CD4-positive, alpha-beta T cell treated with Interferon gamma for 1 hour (primary cell): ENCODE data around the gene MYO18A.
"Not testable (repeated sequence)": the region's sequence is repeated elsewhere in the genome, so short reads cannot be mapped to it uniquely, and the experiment has no call there.

Source experiments
- DNase-seq: peaks from one replicate; pipeline ENCODE4 v3.0.0-alpha.2; 2020

MYO18A gene

DNA sequence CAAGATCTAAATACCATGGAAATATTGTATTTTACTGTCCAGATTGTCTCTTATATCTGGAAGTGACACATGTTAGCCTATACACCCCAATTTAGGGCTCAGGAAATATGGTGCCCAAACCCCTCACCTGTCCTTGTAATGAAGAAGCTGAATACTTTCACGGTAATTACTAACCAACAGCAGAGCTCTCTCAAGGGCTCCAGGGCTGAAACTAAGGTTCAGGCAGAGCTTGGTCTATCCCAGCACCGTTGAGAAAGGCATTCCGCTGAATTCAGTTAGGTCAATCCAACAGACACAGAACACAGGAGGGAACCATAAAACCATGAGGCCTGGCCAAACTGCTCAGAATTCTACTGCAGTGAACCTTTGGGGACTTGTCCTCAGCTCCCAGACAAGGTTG lies 14.9 kb downstream of the MYO18A start:
- DNase-seq, result no peak

- no peak for DNase-seq
Observed at GRCh38 chr17:29163563-29163962, 16.6 kb downstream of the MYO18A start.

GRCh38 chr17:29162909-29163341 lies 17.3 kb downstream of the MYO18A start:
- no peak for DNase-seq

DNA sequence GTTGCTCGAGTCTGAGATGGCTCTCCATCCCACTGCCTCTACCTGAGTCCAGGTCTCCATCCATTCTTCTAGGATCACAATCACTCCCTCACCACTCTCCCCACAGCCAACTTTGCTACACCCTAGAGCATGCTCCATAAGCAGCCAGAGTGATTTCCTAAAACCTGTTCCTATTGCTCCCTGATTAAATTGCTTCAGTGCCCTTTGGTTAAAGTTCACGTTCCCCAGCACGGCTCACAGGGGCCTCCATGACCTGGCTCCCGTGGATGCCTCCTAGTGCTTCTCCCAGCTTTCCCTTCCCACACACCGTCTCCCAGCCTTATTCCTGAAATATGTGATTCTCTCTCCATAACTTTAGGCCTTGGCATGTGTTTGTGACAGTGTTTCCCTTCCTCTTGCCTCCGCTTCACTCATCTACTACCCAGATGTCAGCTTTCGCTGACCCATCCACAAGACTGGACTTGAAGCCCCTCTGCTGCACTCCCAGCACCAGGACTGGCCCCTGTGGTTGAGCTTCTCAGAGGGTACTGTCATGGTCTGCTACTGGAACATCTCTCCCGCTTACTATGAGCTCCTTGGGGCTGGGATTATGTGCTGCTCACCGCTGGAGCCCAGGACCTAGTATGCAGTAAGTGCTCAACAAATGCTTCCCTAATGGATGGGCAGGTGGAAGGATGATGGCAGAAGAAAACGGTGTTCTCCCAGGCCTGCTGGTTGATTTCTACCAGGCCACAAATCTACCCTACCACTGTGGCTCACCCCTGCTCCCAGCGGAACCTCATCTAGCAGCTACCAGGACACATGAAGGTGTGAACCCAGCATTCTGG lies 17.9 kb downstream of the MYO18A start:
- no peak for DNase-seq

DNA sequence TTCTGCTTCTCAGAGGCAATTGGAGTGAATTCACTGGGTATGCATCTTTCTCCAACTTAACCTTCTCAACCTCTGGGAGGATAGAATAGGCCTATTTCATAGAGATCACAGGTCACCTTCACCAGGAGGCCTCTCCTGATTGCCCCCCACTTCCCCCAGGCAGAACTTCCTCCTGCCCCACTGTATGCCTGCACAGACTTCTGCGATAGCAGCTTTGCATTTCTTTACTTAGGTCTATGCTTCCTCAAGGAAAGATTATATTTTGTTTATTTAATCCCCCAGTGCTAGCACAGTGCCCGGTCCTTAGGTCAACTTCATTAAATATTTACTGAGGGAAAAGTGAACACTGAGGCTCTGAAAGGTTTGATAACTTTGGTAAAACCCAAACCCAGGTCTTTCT lies 19.9 kb downstream of the MYO18A start:
- no peak for DNase-seq

- no peak for DNase-seq
Observed at GRCh38 chr17:29159306-29159860, 20.8 kb downstream of the MYO18A start.

DNA sequence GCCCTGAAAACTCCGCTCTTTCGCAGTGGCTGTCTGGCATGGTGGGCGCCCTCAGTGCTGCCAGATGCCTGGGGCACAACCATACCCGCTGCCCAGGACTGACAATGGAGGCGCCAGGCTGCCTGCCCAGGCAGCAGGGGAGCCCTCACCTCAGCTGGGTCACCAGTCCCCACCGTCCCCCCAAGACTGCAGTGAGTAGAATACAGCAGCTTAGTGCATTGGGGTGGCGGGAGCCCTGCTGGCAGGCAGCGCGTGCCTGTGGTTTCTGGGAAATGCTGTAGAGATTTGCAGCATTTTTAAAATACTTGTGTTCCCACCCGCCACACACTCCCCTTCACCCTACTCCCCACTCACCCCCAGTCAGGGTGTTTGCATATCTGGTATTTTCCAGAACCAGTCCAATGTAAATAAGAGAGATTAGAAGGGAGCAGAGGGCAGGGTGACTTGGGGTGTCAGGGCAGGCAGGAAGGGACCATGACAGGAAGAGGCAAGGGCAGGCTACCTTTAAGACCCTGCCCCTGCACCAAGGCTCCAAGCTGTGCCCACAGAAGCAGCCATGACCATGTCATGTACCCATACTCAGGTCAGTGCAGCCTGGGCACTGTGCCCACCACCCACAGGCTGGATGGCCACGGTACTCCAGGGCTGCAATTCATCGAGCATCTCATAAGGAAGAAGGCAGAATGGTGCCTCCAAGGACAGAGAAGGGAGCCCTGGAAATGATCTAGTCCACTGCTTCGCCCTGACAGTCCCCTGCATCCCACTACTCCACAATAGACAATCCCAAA lies 21.5 kb downstream of the MYO18A start:
- no peak for DNase-seq

DNA sequence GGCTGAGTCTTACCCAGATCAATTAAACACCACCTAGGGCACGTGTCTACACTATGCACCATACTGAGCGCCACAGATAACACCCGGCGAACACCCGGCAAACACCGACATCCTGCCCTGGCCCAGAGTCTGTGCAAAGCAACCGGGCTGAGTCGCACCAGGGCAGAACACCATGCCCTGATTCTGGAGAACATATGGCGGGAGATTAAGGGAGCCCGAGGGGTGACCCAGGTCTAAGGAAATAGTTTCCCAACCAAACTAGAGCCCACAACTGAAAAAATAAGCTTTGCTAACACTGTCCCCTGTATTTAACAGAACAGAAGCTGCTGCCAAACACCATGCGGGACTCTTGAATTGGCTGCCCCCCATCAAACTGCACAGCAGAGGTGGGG lies 22.1 kb downstream of the MYO18A start:
- no peak for DNase-seq

GRCh38 chr17:29157310-29157709 lies 22.9 kb downstream of the MYO18A start:
- DNase-seq, result no peak

DNA sequence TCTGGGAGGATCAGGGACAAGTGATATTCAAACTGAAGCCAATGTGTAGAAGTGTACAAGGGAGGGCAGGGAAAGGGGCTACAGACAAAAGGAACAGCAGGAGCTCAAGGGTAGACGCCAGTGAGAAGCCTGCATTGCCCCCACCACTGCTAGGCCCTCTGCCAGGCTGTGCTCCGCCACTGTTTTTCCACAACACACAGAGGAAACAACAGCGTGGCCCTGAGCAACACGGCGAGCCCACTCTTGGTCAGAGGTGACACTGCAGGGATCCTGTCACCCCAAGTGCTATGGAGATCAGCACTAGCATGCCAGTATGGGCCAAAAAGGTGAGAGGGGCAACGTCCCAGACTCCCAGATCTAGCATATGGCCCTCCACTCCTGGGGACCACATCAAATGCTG lies 23.4 kb downstream of the MYO18A start:
- no peak for DNase-seq

DNA sequence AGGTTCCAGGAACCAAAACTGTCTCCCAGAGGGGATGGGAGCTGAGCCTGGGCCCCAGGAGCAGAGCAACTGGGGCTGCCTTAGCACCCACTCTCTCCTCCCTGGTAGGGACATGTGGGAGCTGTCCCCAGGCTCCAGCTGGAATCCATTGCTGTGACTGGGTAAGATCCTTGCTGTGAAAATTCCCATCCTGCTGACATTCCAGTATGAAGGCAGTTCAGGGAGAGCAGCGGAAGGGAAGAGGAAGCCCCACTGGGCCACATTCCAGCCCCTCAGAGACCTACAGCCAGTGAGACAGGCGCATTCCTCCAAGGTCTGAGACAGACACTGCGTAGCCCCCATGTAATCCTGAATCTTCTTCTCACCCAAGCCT lies 24.2 kb downstream of the MYO18A start:
- no peak for DNase-seq

- peak; percentile 45 for DNase-seq
Observed at GRCh38 chr17:29155227-29155965, 24.8 kb downstream of the MYO18A start.

DNA sequence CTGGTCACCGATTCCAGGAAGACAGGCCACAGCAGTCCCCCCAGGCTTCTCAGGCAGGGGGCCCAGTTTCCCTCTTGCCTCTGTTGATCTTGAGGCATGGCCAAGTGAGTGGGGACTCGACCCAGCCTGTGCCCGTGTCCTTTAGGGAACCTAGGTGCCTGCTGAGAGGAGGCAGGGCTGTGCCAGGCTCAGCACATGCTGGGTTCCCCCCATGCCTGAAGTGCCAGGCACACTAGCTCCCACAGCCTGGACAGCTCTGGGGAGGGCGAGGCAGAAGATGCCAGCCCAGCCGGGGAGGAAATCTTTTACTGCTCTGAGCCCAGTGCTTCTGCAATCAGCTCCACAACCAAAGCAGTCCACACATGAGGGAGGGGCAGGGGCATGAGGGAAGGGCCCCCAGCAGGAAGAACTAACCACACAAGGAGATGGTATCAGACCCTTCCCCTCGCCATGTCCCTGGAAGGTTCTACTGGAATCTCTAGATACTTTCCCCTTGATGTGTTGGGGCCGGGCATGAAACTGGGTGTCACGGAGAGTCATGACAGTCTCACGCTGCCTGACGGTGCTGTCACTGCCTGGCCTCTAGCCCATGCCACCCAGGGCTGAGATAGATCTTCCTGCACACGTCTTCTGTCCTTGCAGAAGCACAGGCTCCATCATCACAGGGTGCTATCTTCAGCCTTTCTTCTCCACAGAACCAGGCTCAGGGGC lies 25.5 kb downstream of the MYO18A start:
- DNase-seq, result no peak

- DNase-seq, result no peak
Observed at GRCh38 chr17:29151567-29151966, 28.6 kb downstream of the MYO18A start.

- peak; percentile 14 for DNase-seq
Observed at GRCh38 chr17:29150161-29150560, 30.0 kb downstream of the MYO18A start.

DNA sequence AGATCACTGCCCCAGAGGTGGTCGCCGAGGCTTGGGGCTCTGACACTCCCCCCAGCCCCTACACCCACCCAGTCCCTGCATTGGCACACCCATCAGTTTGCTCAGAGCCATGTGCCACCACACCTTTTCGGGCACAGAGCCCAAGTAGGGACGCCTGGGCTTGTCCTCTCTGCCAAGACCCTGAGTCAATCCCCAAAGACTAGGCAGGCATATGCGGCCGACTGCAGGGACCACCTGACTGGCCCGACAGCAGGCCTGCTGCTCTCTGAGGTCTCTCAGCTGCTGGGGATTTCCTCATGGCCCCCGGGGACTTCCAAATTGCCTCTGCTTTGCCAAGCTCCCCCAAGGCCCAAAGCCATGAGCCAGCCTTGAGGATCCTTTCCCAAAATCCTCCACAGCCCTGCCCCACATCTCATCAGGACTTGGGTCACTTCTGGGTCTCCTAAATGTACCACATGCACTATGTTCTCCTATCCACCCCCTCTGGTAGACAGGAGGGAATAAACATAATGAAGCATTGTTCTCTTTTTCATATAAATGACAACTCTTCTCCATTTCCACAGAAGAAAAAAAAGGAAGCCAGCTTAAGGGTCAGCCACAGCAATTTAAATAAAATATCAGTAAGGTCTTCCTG lies 30.6 kb downstream of the MYO18A start:
- peak; percentile 52 for DNase-seq

- DNase-seq, result peak; percentile 92
Observed at GRCh38 chr17:29148790-29149430, 31.3 kb downstream of the MYO18A start.

GRCh38 chr17:29148257-29148789 lies 31.9 kb downstream of the MYO18A start:
- no peak for DNase-seq

- no peak for DNase-seq
Observed at GRCh38 chr17:29147682-29148081, 32.5 kb downstream of the MYO18A start.

DNA sequence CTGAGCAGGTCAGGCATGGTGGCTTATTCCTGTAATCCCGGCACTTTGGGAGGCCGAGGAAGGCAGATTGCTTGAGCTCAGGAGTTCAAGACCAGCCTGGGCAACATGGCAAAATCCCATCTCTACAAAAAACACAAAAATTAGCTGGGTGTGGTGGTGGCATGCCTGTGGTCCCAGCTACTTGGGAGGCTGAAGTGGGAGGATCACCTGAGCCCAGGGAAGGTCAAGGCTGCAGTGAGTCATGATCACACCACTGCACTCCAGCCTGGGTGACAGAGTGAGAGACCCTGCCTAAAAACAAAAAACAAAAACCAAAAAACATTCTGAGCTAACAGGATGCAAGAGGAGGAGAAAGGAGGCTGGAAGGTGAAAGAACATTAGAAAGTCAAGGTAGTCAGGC lies 33.0 kb downstream of the MYO18A start:
- DNase-seq, result not testable (repeated sequence)

DNA sequence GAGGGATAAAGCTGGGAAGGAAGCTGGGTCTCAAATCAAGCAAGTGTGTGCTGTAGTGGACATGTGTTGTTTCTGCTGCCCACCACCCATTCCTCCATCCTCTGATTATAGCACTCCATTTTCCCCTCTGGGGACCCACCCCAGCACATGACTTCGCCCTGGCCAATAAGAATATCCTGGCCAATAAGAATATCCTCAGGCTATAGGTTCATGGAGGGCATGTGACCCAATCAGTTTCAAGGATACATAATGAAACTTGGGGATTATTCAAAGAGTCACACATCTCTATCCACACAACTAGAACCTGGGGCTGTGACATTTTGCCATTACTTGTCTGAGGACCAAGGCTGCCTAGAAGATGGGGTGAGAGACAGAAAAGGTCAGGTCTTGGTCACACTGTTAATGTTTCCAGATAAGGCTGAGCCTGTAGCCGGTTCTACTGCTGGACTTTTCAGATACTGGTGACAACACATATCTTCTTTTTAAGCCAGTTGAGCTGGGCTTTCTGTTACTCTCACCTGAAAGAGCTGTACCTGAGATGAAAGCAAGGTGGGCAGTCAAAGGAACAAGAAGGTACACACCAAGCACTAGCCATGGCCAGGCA lies 33.7 kb downstream of the MYO18A start:
- no peak for DNase-seq
